Peyer's patch (tissue), 4 donors: ENCODE measurements around the gene ICAM1. TPM values are rescaled to one million over a fixed set of nuclear protein-coding genes. Genes with fewer than 3 reads are reported as not detected.
"Not testable (repeated sequence)": the region's sequence is repeated elsewhere in the genome, so short reads cannot be mapped to it uniquely, and the experiment has no call there.

Source experiments
- DNase-seq, 3 donors: peaks; one replicate each; pipeline ENCODE4 v3.0.0-alpha.2; 2017 to 2019
- H3K27ac ChIP-seq, 4 donors: fragments of 200-600 bp; sonication (generic); one replicate each; pipeline ENCODE4 v1.5.1; 2016 to 2019
- H3K27me3 ChIP-seq, 2 donors: fragments of 200-600 bp; sonication (generic); one replicate each; pipeline ENCODE4 v1.5.1; 2019
- H3K36me3 ChIP-seq, 3 donors: fragments of 200-600 bp; sonication (generic); one replicate each; pipeline ENCODE4 v1.5.1; 2016 to 2019
- H3K4me1 ChIP-seq, 4 donors: fragments of 200-600 bp; sonication (generic); one replicate each; pipeline ENCODE4 v1.5.1; 2016 to 2019
- H3K4me3 ChIP-seq, 4 donors: fragments of 200-600 bp; sonication (generic); 1 replicate in 3 of 4; 2 replicates in 1 of 4; pipeline ENCODE4 v1.5.1; 2016 to 2019; ENCODE audit warnings: mild to moderate bottlenecking in 1 of 4
- H3K9me3 ChIP-seq, 4 donors: fragments of 200-600 bp; sonication (generic); one replicate each; pipeline ENCODE4 v1.5.1; 2016 to 2019; ENCODE audit warnings: mild to moderate bottlenecking in 1 of 4
- POLR2A ChIP-seq, 2 donors: fragments of 450-650 bp; IDR thresholded peaks; one replicate each; pipeline ENCODE4 v1.5.1; 2017; ENCODE audit warnings: antibody characterized with exemption in 2 of 2, mild to moderate bottlenecking in 2 of 2, moderate library complexity in 2 of 2
- total RNA-seq, 4 donors: library from RNA; depleted of rRNA; stranded (reverse); fragments of >200 nt; gene quantifications; one replicate each; pipeline ENCODE4 v1.1.0, GENCODE V29; 2016
- TF ChIP-seq, protein P1 (sequence below), 6 experiments: fragments of 450-650 bp in 4 of 6; fragments of 200-600 bp in 2 of 6; sonication (generic) in 1 of 6; IDR thresholded peaks; one replicate each; pipeline ENCODE4 v1.5.1; 2017 to 2019; ENCODE audit warnings: antibody characterized with exemption in 6 of 6, mild to moderate bottlenecking in 3 of 6, moderate library complexity in 1 of 6

ICAM1 gene
- total RNA-seq, 4 donors from 2014 or later: 2.6 to 62.7 (median 12.7) TPM

DNA sequence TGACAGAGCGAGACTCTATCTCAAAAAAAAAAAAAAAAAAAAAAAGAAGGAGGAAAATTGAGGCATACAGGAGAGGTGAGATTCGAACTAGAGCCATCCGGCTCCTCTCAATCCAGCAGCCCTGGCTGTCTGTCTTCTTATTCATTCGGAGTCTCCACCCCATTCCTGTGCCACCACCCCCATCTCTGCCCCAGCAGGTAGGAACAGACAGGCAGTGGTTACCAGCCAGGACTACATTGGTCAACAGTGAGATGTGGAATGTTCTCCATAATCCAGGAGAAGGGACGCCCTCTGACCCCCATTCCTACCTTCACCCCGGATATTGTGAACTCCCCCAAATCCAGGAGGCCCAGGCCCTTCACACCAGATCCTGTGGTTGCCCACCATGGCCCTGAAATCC is 33.2 kb upstream of the ICAM1 start:
- Histone ChIP-seq H3K9me3 (no peaks in the 10 kb centered on the region), H3K4me3 (no peak overlapping the region), H3K4me1 (peaks cover 0 to 4% (median 0%) of the 10 kb centered on the region in 4 donors), H3K27ac (peak overlapping the region; percentile 25 to 65 (median 61)), H3K36me3 (no peaks in the 10 kb centered on the region), H3K27me3 (no peaks in the 10 kb centered on the region)
- no peak for DNase-seq
- TF ChIP-seq, protein P1, sequence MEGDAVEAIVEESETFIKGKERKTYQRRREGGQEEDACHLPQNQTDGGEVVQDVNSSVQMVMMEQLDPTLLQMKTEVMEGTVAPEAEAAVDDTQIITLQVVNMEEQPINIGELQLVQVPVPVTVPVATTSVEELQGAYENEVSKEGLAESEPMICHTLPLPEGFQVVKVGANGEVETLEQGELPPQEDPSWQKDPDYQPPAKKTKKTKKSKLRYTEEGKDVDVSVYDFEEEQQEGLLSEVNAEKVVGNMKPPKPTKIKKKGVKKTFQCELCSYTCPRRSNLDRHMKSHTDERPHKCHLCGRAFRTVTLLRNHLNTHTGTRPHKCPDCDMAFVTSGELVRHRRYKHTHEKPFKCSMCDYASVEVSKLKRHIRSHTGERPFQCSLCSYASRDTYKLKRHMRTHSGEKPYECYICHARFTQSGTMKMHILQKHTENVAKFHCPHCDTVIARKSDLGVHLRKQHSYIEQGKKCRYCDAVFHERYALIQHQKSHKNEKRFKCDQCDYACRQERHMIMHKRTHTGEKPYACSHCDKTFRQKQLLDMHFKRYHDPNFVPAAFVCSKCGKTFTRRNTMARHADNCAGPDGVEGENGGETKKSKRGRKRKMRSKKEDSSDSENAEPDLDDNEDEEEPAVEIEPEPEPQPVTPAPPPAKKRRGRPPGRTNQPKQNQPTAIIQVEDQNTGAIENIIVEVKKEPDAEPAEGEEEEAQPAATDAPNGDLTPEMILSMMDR (IDR thresholded peaks at IDR 0.05): no peak
- TF ChIP-seq POLR2A (IDR thresholded peaks at IDR 0.05): no peak

DNA sequence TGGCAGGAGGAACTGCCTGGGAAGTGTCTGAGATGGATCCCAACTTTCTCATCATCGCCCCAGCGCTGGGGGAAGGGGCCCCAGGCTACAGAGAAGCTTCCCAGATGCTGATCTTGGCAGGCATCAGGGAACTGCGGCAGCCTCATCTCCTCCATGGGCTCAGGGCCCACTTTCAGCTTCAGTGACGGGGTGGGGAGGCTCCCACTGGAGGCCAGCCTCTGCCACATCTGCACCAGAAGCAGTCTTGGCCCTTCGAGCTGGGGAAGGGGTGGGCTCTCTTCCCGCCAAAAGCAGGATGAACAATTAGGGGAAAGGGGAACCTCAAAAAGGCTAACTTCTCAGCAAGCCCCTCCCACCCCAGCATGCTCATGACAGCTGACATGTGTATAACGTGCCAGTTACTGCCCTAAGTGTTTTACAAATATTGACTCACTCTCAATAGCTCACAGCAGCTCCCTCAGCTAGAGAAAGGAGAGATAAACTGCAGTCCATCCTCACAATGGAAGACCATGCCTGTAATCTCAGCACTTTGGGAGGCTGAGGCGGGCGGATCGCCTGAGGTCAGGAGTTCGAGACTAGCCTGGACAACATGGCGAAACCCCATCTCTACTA is 32.6 kb upstream of the ICAM1 start:
- TF ChIP-seq POLR2A (IDR thresholded peaks at IDR 0.05): no peak
- TF ChIP-seq, protein P1 (IDR thresholded peaks at IDR 0.05): no peak
- DNase-seq: peak in 1 of 3 donors; percentile 63

DNA sequence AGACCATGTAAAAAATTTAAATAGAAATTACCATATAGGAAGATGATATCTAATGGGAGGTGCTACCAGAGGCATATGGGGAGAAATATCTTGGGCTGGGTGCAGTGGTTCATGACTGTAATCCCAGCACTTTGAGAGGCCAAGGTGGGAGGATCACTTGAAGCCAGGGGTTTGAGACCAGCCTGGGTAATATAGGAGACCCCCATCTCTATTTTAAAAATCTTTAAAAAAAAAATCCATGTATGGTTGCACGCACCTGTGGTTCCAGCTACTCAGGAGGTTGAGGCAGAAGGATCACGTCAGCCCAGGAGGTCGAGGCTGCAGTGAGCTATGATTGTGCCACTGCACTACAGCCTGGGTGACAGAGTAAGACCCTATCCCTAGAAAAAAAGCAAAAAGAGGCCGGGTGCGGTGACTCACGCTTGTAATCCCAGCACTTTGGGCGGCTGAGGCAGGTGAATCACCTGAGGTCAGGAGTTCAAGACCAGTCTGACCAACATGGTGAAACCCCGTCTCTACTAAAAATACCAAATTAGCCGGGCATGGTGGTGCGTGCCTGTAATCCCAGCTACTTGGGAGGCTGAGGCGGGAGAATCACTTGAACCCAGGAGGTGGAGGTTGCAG is 29.0 kb upstream of the ICAM1 start:
- not testable (repeated sequence) for H3K4me1 ChIP-seq, H3K27me3 ChIP-seq, DNase-seq, H3K36me3 ChIP-seq, H3K4me3 ChIP-seq, H3K9me3 ChIP-seq, H3K27ac ChIP-seq

More for the DNA sequence above, 32.6 kb upstream of the ICAM1 start:
- Histone ChIP-seq H3K4me3 (no peak overlapping the region), H3K27ac (peak overlapping the region; percentile 25 to 65 (median 61)), H3K36me3 (no peaks in the 10 kb centered on the region), H3K27me3 (no peaks in the 10 kb centered on the region), H3K9me3 (no peaks in the 10 kb centered on the region), H3K4me1 (peaks cover 0 to 4% (median 0%) of the 10 kb centered on the region in 4 donors)

DNA sequence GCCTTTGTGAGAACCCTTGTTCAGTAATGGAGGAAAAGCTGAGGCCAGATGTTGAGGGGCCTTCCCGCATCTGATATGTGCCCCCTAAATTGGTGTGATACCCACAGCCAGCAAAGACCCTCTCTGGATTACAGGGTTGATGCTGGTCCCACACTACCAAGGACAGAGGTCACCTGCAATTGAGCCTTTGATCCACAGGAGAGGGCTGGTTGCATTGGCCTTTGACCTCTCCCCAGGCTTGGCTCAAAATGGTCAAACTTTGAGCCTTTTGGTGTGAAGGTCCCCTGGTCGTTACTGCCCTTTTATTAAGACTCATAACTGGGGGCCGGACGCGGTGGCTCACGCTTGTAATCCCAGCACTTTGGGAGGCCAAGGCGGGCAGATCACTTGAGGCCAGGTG is 27.3 kb upstream of the ICAM1 start:
- Histone ChIP-seq H3K27me3 (no peaks in the 10 kb centered on the region), H3K9me3 (no peaks in the 10 kb centered on the region), H3K27ac (no peak overlapping the region), H3K36me3 (no peaks in the 10 kb centered on the region), H3K4me1 (no peaks in the 10 kb centered on the region), H3K4me3 (no peak overlapping the region)
- DNase-seq: no peak
- no peak for TF ChIP-seq POLR2A (IDR thresholded peaks at IDR 0.05)
- TF ChIP-seq, protein P1 (IDR thresholded peaks at IDR 0.05): no peak

DNA sequence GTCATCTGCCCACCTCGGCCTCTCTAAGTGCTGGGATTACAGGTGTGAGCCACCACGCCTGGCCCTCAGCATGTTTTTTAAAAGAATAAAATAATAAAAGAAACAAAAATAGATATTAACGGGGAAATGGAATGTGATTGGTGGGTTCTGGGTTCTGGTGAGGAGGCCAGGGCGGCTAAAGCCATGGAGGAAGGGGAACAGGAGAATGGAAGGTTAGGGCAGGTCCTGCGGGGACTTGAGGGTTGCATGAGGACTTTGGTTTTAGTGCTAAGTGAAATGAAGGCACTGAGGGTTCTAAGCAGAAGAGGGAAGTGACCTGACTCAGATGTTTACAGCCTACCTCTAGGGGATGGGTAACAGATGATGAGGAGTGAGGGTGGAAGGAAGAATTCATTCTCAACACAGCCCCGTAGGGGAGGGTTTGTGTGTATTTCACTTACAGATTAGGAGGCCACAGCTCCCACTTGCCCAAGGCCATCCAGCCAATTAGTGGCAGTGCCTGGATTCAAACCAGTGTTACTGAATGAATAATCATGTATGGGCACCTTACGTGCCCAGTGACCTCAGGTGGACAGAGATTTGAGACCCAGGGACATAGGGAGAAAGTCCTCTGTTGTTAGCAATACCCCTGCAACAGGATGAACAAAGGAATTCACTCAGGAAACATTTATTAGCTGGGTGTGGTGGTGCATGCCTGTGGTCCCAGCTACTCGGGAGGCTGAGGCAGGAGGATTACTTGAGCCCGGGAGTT is 25.6 kb upstream of the ICAM1 start:
- Histone ChIP-seq H3K27me3 (no peaks in the 10 kb centered on the region), H3K4me3 (no peak overlapping the region), H3K4me1 (peaks cover 0 to 2% (median 0%) of the 10 kb centered on the region in 4 donors), H3K9me3 (no peaks in the 10 kb centered on the region), H3K36me3 (no peaks in the 10 kb centered on the region), H3K27ac (peak overlapping the region in 1 of 4 donors; percentile 3)
- no peak for DNase-seq
- TF ChIP-seq POLR2A (IDR thresholded peaks at IDR 0.05): no peak
- TF ChIP-seq, protein P1 (IDR thresholded peaks at IDR 0.05): no peak

DNA sequence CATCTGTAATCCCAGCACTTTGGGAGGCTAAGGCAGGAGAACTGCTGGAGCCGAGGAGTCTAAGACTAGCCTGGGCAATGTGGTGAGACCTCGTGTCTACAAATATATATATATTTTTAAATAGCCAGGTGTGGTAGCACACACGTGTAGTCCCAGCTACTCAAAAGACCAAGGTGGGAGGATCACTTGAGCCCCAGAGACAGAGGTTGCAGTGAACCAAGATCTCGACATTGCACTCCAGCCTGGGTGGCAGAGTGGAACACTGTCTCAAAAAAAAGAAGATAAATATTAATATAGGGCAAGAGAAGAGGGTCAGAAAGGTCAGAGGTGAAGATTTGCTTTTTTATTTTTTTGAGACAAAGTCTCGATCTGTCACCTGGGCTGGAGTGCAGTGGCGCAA is 24.4 kb upstream of the ICAM1 start:
- H3K4me1 ChIP-seq: peaks cover 0 to 12% (median 0%) of the 10 kb centered on the region in 4 donors
- no peaks in the 10 kb centered on the region for H3K36me3 ChIP-seq
- H3K9me3 ChIP-seq: no peaks in the 10 kb centered on the region
- no peak for DNase-seq
- no peaks in the 10 kb centered on the region for H3K27me3 ChIP-seq
- TF ChIP-seq POLR2A (IDR thresholded peaks at IDR 0.05): no peak
- TF ChIP-seq, protein P1 (IDR thresholded peaks at IDR 0.05): no peak
- H3K27ac ChIP-seq: no peak overlapping the region
- no peak overlapping the region for H3K4me3 ChIP-seq
